HEK293 (cell line): ENCODE data around the gene PCMT1.

ENCODE experiments used
- BCL11A ChIP-seq: fragments of 450-650 bp; formaldehyde crosslinking; IDR thresholded peaks from 2 replicates; pipeline ENCODE4 v1.5.1; 2016; ENCODE audit warnings: low read depth, missing biosample characterization, missing genetic modification characterization
- CTCF ChIP-seq: fragments of 450-650 bp; formaldehyde crosslinking; IDR thresholded peaks from 2 replicates; pipeline ENCODE4 v1.5.1; 2016; ENCODE audit warnings: missing biosample characterization, missing genetic modification characterization
- IKZF3 ChIP-seq: fragments of 450-650 bp; IDR thresholded peaks from 2 replicates; pipeline ENCODE4 v1.5.0; 2018; ENCODE audit warnings: missing biosample characterization, mild to moderate bottlenecking, missing genetic modification characterization, moderate library complexity
- KLF9 ChIP-seq: fragments of 450-650 bp; formaldehyde crosslinking; IDR thresholded peaks from 2 replicates; pipeline ENCODE4 v1.5.1; 2016; ENCODE audit warnings: missing biosample characterization, missing genetic modification characterization, low read depth
- REST ChIP-seq: fragments of 450-650 bp; formaldehyde crosslinking; IDR thresholded peaks from 2 replicates; pipeline ENCODE4 v1.5.1; 2016; ENCODE audit warnings: missing biosample characterization, missing genetic modification characterization
- TCF7L2 ChIP-seq: IDR thresholded peaks from 2 replicates; pipeline ENCODE4 v1.6.1; 2011; ENCODE audit warnings: low read depth, mild to moderate bottlenecking, inconsistent platforms, low read length, moderate library complexity, borderline replicate concordance
- ZBTB11 ChIP-seq: fragments of 450-650 bp; formaldehyde crosslinking; conservative IDR thresholded peaks from 2 replicates; pipeline ENCODE4 v1.5.1; 2016; ENCODE audit warnings: low read depth, missing biosample characterization, missing genetic modification characterization
- ZNF248 ChIP-seq: fragments of 450-650 bp; formaldehyde crosslinking; IDR thresholded peaks from 2 replicates; pipeline ENCODE4 v1.5.1; 2017; ENCODE audit warnings: missing biosample characterization, missing genetic modification characterization
- ZNF274 ChIP-seq, 2 experiments: fragments of 200-500 bp in 1 of 2; fragments of 450-650 bp in 1 of 2; sonication (Bioruptor generic) in 1 of 2; formaldehyde crosslinking in 1 of 2; IDR thresholded peaks; 2 replicates each; pipeline versions ENCODE4 v1.5.1 to v1.6.1; 2014 to 2016; ENCODE audit warnings: borderline replicate concordance in 1 of 2, inconsistent platforms in 1 of 2, low read length in 1 of 2, missing biosample characterization in 1 of 2, missing genetic modification characterization in 1 of 2
- ZNF362 ChIP-seq: fragments of 450-650 bp; formaldehyde crosslinking; IDR thresholded peaks from 2 replicates; pipeline ENCODE4 v1.5.1; 2016; ENCODE audit warnings: missing biosample characterization, missing genetic modification characterization
- ZNF426 ChIP-seq: fragments of 450-650 bp; formaldehyde crosslinking; IDR thresholded peaks from 2 replicates; pipeline ENCODE4 v1.5.1; 2017; ENCODE audit warnings: missing biosample characterization, missing genetic modification characterization, mild to moderate bottlenecking, inconsistent platforms, moderate library complexity
- ZNF558 ChIP-seq: fragments of 450-650 bp; formaldehyde crosslinking; IDR thresholded peaks from 2 replicates; pipeline ENCODE4 v1.5.1; 2016; ENCODE audit warnings: missing biosample characterization, missing genetic modification characterization
- ZNF639 ChIP-seq: fragments of 450-650 bp; formaldehyde crosslinking; IDR thresholded peaks from 2 replicates; pipeline ENCODE4 v1.5.1; 2016; ENCODE audit warnings: missing biosample characterization, missing genetic modification characterization
- ZNF658 ChIP-seq: fragments of 450-650 bp; formaldehyde crosslinking; IDR thresholded peaks from 2 replicates; pipeline ENCODE4; 2016; ENCODE audit warnings: missing biosample characterization, missing genetic modification characterization

GRCh38 chr6:149728499-149729234 lies 20.9 kb upstream of the PCMT1 start:
- TF ChIP-seq REST (tag by site-specific recombination) (no peak), ZNF558 (tag by site-specific recombination) (no peak), ZNF426 (no peak), ZNF362 (no peak), ZNF274 (IDR thresholded peaks at IDR 0.05; ENCODE audit: low read length) (no peak), ZNF274 (tag by site-specific recombination; IDR thresholded peaks at IDR 0.05; ENCODE audit: borderline replicate concordance) (no peak), IKZF3 (tag by site-specific recombination) (no peak), CTCF (tag by site-specific recombination) (no peak), BCL11A (no peak), ZBTB11 (tag by site-specific recombination) (no peak), KLF9 (tag by site-specific recombination) (no peak), ZNF248 (tag by site-specific recombination) (no peak), TCF7L2 (no peak), ZNF658 (no peak), ZNF639 (tag by site-specific recombination) (no peak)
